HCT116 (cell line): Measurements from ENCODE around the gene BTD. TPM values are rescaled to one million over a fixed set of nuclear protein-coding genes. Genes with fewer than 3 reads are reported as not detected.

Source experiments
- ATAC-seq: fragments of 200-7000 bp; cut with Tn5 transposase; 2 replicates; pipeline ENCODE4 v1.9.1; 2020; ENCODE audit warnings: mild to moderate bottlenecking, moderate library complexity
- BruUV-seq: library from RNA; stranded (reverse); fragments of 400-500 nt; replicated peaks from 2 replicates; lab custom pipeline; 2021; lab: Mats Ljungman, UMichigan
- CTCF ChIA-PET: fragments of 300-600 bp; sonication (Branson Sonifier 250); formaldehyde crosslinking; loops from one replicate; lab custom pipeline; 2021; ENCODE audit warnings: antibody characterized with exemption; lab: Charles Lee
- POLR2A ChIA-PET: fragments of 300-600, 350-600 bp; sonication (Branson Sonifier 250); formaldehyde crosslinking; loops from one replicate; lab custom pipeline; 2021; ENCODE audit warnings: antibody characterized with exemption; lab: Charles Lee
- RAD21 ChIA-PET, 2 experiments: fragments of 300-600 bp; sonication (Branson Sonifier 250); formaldehyde crosslinking; loops; one replicate each; lab custom pipeline; 2023; ENCODE audit warnings: low total read pairs in 2 of 2; ENCODE audit not compliant: uncharacterized antibody in 2 of 2, unreplicated experiment in 2 of 2, low non-redundant PET in 1 of 2; lab: Charles Lee
- DNase-seq: peaks from one replicate; pipeline ENCODE4 v3.0.0-alpha.2; 2010; ENCODE audit warnings: low read depth, low spot score
- H2AFZ ChIP-seq: fragments of 200-600 bp; shearing (Covaris generic), sonication (generic); 2 replicates; pipeline ENCODE4 v1.6.1; 2017; ENCODE audit warnings: low read depth, mixed run types, mixed read lengths, antibody characterized with exemption, low read length; ENCODE audit not compliant: poor library complexity, severe bottlenecking
- H3K27ac ChIP-seq: 2 replicates; pipeline ENCODE4 v1.5.1; 2012; ENCODE audit warnings: low read depth, low read length
- H3K27me3 ChIP-seq: fragments of 200-600 bp; sonication (generic); 2 replicates; pipeline ENCODE4 v1.6.1; 2016; ENCODE audit warnings: mixed run types, low read length, mixed read lengths; ENCODE audit not compliant: insufficient read depth
- H3K36me3 ChIP-seq, 2 experiments: fragments of 200-500 bp in 1 of 2; fragments of 200-600 bp in 1 of 2; sonication (Bioruptor generic) in 1 of 2; sonication (generic) in 1 of 2; 2 replicates each; pipeline versions ENCODE4 v1.5.1 to v1.6.1; 2014 to 2016; ENCODE audit warnings: low read length in 2 of 2, inconsistent platforms in 1 of 2, mixed read lengths in 1 of 2, mixed run types in 1 of 2; ENCODE audit not compliant: insufficient read depth in 2 of 2, control insufficient read depth in 1 of 2
- H3K4me1 ChIP-seq, 2 experiments: fragments of 200-600 bp in 1 of 2; sonication (generic) in 1 of 2; 2 replicates each; pipeline versions ENCODE4 v1.5.1 to v1.6.1; 2012 to 2017; ENCODE audit warnings: low read length in 2 of 2, inconsistent platforms in 1 of 2, mild to moderate bottlenecking in 1 of 2, mixed read lengths in 1 of 2, mixed run types in 1 of 2, moderate library complexity in 1 of 2; ENCODE audit not compliant: insufficient read depth in 2 of 2, control insufficient read depth in 1 of 2
- H3K4me2 ChIP-seq: fragments of 200-600 bp; sonication (generic); 2 replicates; pipeline ENCODE4 v1.6.1; 2017; ENCODE audit warnings: mixed run types, low read length, mixed read lengths
- H3K4me3 ChIP-seq, 2 experiments: fragments of 200-600 bp in 1 of 2; sonication (generic) in 1 of 2; replicated peaks in 1 of 2; 2 replicates each; pipeline ENCODE4 v1.5.1; 2011 to 2016; ENCODE audit warnings: low read length in 2 of 2, control low read depth in 1 of 2, low read depth in 1 of 2, mild to moderate bottlenecking in 1 of 2, mixed read lengths in 1 of 2, mixed run types in 1 of 2
- H3K79me2 ChIP-seq: fragments of 200-600 bp; sonication (generic); 2 replicates; pipeline ENCODE4 v1.6.1; 2017; ENCODE audit warnings: mild to moderate bottlenecking, mixed run types, low read length, moderate library complexity, mixed read lengths; ENCODE audit not compliant: insufficient read depth
- H3K9ac ChIP-seq: fragments of 200-600 bp; sonication (generic); 2 replicates; pipeline ENCODE4 v1.6.1; 2016; ENCODE audit warnings: low read length, mixed read lengths
- H3K9me2 ChIP-seq: fragments of 200-600 bp; sonication (generic), shearing (Covaris generic); 2 replicates; pipeline ENCODE4 v1.6.1; 2017; ENCODE audit warnings: mixed run types, mild to moderate bottlenecking, moderate library complexity; ENCODE audit not compliant: insufficient read depth
- H3K9me3 ChIP-seq, 2 experiments: fragments of 200-500 bp in 1 of 2; fragments of 200-600 bp in 1 of 2; sonication (Bioruptor generic) in 1 of 2; sonication (generic) in 1 of 2; 2 replicates each; pipeline ENCODE4 v1.6.1; 2014 to 2017; ENCODE audit warnings: low read length in 2 of 2, mixed read lengths in 2 of 2, inconsistent platforms in 1 of 2, low read depth in 1 of 2, mild to moderate bottlenecking in 1 of 2, mixed run types in 1 of 2, moderate library complexity in 1 of 2; ENCODE audit not compliant: control insufficient read depth in 1 of 2, insufficient read depth in 1 of 2
- H4K20me1 ChIP-seq: fragments of 200-600 bp; sonication (generic), shearing (Covaris generic); 2 replicates; pipeline ENCODE4 v1.6.1; 2017; ENCODE audit warnings: mixed run types, mild to moderate bottlenecking, moderate library complexity; ENCODE audit not compliant: insufficient read depth
- CBX3 ChIP-seq: IDR thresholded peaks from 2 replicates; pipeline ENCODE4 v1.6.1; 2012; ENCODE audit warnings: low read depth
- CEBPB ChIP-seq: IDR thresholded peaks from 2 replicates; pipeline ENCODE4 v1.6.1; 2012; ENCODE audit warnings: low read depth
- EGR1 ChIP-seq: IDR thresholded peaks from 2 replicates; pipeline ENCODE4 v1.6.1; 2012; ENCODE audit warnings: low read depth
- ELF1 ChIP-seq: IDR thresholded peaks from 2 replicates; pipeline ENCODE4 v1.6.1; 2012; ENCODE audit warnings: low read depth, borderline replicate concordance
- EZH2 ChIP-seq: fragments of 200-600 bp; sonication (generic); IDR thresholded peaks from 2 replicates; pipeline ENCODE4 v1.6.1; 2017; ENCODE audit warnings: antibody characterized with exemption, mixed run types
- EZH2phosphoT487 ChIP-seq: fragments of 200-600 bp; IDR thresholded peaks from 2 replicates; pipeline ENCODE4 v1.6.1; 2018; ENCODE audit warnings: antibody characterized with exemption, borderline replicate concordance
- FOSL1 ChIP-seq: IDR thresholded peaks from 2 replicates; pipeline ENCODE4 v1.6.1; 2012; ENCODE audit warnings: low read depth
- POLR2A ChIP-seq: IDR thresholded peaks from 2 replicates; pipeline ENCODE4 v1.7.0; 2011; ENCODE audit warnings: borderline replicate concordance; ENCODE audit not compliant: insufficient read depth, insufficient read length; ENCODE audit errors: extremely low read depth
- RAD21 ChIP-seq: IDR thresholded peaks from 2 replicates; pipeline ENCODE4 v1.6.1; 2012; ENCODE audit warnings: low read depth, mild to moderate bottlenecking
- SIN3A ChIP-seq: IDR thresholded peaks from 2 replicates; pipeline ENCODE4 v1.6.1; 2012; ENCODE audit warnings: low read depth
- SRF ChIP-seq: IDR thresholded peaks from 2 replicates; pipeline ENCODE4 v1.6.1; 2012; ENCODE audit warnings: low read depth
- TCF7L2 ChIP-seq: IDR thresholded peaks from 2 replicates; pipeline ENCODE4 v1.7.0; 2011; ENCODE audit warnings: borderline replicate concordance, inconsistent platforms; ENCODE audit not compliant: insufficient read depth, insufficient read length; ENCODE audit errors: extremely low read depth
- YY1 ChIP-seq: IDR thresholded peaks from 2 replicates; pipeline ENCODE4 v1.6.1; 2011; ENCODE audit warnings: low read length, low read depth, moderate library complexity, mild to moderate bottlenecking; ENCODE audit not compliant: insufficient replicate concordance; ENCODE audit errors: extremely low read depth
- ZFX ChIP-seq: fragments of 450-650 bp; IDR thresholded peaks from 2 replicates; pipeline ENCODE4 v1.6.1; 2017
- ZNF274 ChIP-seq: fragments of 200-500 bp; sonication (Bioruptor generic); IDR thresholded peaks from 2 replicates; pipeline ENCODE4 v1.6.1; 2014; ENCODE audit warnings: mild to moderate bottlenecking, low read depth, low read length, inconsistent platforms
- intact Hi-C: fragments of 100-400 bp; cut with micrococcal nuclease; formaldehyde crosslinking; loops from 2 replicates; pipeline ENCODE4 v1.10.0; 2022
- total RNA-seq: library from RNA; stranded (reverse); gene quantifications from one replicate; pipeline ENCODE4 v1.2.1, GENCODE V29; 2021; ENCODE audit not compliant: unreplicated experiment
- TF ChIP-seq, protein P1 (sequence below), 3 experiments: fragments of 200-600 bp in 1 of 3; sonication (generic) in 1 of 3; IDR thresholded peaks in 2 of 3; conservative IDR thresholded peaks in 1 of 3; 2 replicates each; pipeline ENCODE4 v1.5.1; 2012 to 2017; ENCODE audit warnings: low read depth in 2 of 3, low read length in 2 of 3, antibody characterized with exemption in 1 of 3, borderline replicate concordance in 1 of 3, control low read depth in 1 of 3, mild to moderate bottlenecking in 1 of 3, mixed read lengths in 1 of 3, mixed run types in 1 of 3, moderate library complexity in 1 of 3; ENCODE audit not compliant: insufficient read depth in 1 of 3
- TF ChIP-seq, protein P2 (sequence below): IDR thresholded peaks from 2 replicates; pipeline ENCODE4 v1.6.1; 2011; ENCODE audit warnings: mild to moderate bottlenecking, low read length, moderate library complexity; ENCODE audit not compliant: insufficient replicate concordance; ENCODE audit errors: extremely low read depth
- TF ChIP-seq, protein P3 (sequence below): IDR thresholded peaks from 2 replicates; pipeline ENCODE4 v1.6.1; 2012; ENCODE audit warnings: low read depth
- TF ChIP-seq, protein P4 (sequence below): IDR thresholded peaks from 2 replicates; pipeline ENCODE4 v1.6.1; 2012

The BTD gene
- total RNA-seq, 1 experiment from 2014 or later = 5.0 TPM

GRCh38 chr3:15633766-15634598, 32.4 kb downstream of the BTD start:
- no peak overlapping the region for H3K9ac ChIP-seq
- H3K27ac ChIP-seq = no peak overlapping the region
- H3K4me2 ChIP-seq = peak overlapping the region; percentile 24; the same call in 1 of the 2 replicates
- H3K9me2 ChIP-seq = no peaks in the 10 kb centered on the region
- intact Hi-C loops = loop anchor here (5.0 to 10.0 kb wide), 2 partner anchors 411 to 543 kb away; no protein-coding TSS in a partner anchor
- H3K79me2 ChIP-seq = no peaks in the 10 kb centered on the region
- POLR2A ChIA-PET = interaction anchor here (0.9 to 2.2 kb wide), 2 partner anchors 12 to 163 kb away, joined by 3 to 5 read pairs; partner anchors contain the start of gene ANKRD28
- no peaks in the 10 kb centered on the region for H3K36me3 ChIP-seq
- peaks cover 35 to 84% of the 10 kb centered on the region in 2 experiments for H3K4me1 ChIP-seq
- H3K27me3 ChIP-seq = no peaks in the 10 kb centered on the region
- H4K20me1 ChIP-seq = no peaks in the 10 kb centered on the region
- H3K4me3 ChIP-seq = no peak overlapping the region
- ATAC-seq (no peak), DNase-seq (no peak)
- H3K9me3 ChIP-seq = no peaks in the 10 kb centered on the region
- no peak overlapping the region for H2AFZ ChIP-seq
- no TSS peak for BruUV-seq
- CTCF ChIA-PET = interaction anchor here (1.1 kb wide), 2 partner anchors 178 to 545 kb away, joined by 3 read pairs; no protein-coding TSS in a partner anchor
- RAD21 ChIA-PET = no interaction called here
- no peak for TF ChIP-seq FOSL1
- TF ChIP-seq, protein P1, sequence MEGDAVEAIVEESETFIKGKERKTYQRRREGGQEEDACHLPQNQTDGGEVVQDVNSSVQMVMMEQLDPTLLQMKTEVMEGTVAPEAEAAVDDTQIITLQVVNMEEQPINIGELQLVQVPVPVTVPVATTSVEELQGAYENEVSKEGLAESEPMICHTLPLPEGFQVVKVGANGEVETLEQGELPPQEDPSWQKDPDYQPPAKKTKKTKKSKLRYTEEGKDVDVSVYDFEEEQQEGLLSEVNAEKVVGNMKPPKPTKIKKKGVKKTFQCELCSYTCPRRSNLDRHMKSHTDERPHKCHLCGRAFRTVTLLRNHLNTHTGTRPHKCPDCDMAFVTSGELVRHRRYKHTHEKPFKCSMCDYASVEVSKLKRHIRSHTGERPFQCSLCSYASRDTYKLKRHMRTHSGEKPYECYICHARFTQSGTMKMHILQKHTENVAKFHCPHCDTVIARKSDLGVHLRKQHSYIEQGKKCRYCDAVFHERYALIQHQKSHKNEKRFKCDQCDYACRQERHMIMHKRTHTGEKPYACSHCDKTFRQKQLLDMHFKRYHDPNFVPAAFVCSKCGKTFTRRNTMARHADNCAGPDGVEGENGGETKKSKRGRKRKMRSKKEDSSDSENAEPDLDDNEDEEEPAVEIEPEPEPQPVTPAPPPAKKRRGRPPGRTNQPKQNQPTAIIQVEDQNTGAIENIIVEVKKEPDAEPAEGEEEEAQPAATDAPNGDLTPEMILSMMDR (IDR thresholded peaks at IDR 0.05 in 2 of 3, conservative IDR thresholded peaks at IDR 0.05 in 1 of 3; ENCODE audit: borderline replicate concordance in 1 of 3, insufficient read depth in 1 of 3, low read depth in 2 of 3, low read length in 2 of 3) = no peak
- TF ChIP-seq CEBPB = no peak
- no peak for TF ChIP-seq ZFX
- no peak for TF ChIP-seq ELF1
- TF ChIP-seq SRF = no peak
- no peak for TF ChIP-seq CBX3
- TF ChIP-seq EZH2phosphoT487 = no peak
- TF ChIP-seq ZNF274 = no peak
- no peak for TF ChIP-seq EGR1
- TF ChIP-seq RAD21 = no peak
- no peak for TF ChIP-seq EZH2
- TF ChIP-seq YY1 = no peak
- TF ChIP-seq, protein P2, sequence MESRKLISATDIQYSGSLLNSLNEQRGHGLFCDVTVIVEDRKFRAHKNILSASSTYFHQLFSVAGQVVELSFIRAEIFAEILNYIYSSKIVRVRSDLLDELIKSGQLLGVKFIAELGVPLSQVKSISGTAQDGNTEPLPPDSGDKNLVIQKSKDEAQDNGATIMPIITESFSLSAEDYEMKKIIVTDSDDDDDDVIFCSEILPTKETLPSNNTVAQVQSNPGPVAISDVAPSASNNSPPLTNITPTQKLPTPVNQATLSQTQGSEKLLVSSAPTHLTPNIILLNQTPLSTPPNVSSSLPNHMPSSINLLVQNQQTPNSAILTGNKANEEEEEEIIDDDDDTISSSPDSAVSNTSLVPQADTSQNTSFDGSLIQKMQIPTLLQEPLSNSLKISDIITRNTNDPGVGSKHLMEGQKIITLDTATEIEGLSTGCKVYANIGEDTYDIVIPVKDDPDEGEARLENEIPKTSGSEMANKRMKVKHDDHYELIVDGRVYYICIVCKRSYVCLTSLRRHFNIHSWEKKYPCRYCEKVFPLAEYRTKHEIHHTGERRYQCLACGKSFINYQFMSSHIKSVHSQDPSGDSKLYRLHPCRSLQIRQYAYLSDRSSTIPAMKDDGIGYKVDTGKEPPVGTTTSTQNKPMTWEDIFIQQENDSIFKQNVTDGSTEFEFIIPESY = no peak
- TF ChIP-seq POLR2A = no peak
- TF ChIP-seq TCF7L2 = no peak
- TF ChIP-seq, protein P3, sequence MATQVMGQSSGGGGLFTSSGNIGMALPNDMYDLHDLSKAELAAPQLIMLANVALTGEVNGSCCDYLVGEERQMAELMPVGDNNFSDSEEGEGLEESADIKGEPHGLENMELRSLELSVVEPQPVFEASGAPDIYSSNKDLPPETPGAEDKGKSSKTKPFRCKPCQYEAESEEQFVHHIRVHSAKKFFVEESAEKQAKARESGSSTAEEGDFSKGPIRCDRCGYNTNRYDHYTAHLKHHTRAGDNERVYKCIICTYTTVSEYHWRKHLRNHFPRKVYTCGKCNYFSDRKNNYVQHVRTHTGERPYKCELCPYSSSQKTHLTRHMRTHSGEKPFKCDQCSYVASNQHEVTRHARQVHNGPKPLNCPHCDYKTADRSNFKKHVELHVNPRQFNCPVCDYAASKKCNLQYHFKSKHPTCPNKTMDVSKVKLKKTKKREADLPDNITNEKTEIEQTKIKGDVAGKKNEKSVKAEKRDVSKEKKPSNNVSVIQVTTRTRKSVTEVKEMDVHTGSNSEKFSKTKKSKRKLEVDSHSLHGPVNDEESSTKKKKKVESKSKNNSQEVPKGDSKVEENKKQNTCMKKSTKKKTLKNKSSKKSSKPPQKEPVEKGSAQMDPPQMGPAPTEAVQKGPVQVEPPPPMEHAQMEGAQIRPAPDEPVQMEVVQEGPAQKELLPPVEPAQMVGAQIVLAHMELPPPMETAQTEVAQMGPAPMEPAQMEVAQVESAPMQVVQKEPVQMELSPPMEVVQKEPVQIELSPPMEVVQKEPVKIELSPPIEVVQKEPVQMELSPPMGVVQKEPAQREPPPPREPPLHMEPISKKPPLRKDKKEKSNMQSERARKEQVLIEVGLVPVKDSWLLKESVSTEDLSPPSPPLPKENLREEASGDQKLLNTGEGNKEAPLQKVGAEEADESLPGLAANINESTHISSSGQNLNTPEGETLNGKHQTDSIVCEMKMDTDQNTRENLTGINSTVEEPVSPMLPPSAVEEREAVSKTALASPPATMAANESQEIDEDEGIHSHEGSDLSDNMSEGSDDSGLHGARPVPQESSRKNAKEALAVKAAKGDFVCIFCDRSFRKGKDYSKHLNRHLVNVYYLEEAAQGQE = no peak
- no peak for TF ChIP-seq SIN3A
- TF ChIP-seq, protein P4, sequence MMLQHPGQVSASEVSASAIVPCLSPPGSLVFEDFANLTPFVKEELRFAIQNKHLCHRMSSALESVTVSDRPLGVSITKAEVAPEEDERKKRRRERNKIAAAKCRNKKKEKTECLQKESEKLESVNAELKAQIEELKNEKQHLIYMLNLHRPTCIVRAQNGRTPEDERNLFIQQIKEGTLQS = no peak
